Measurements from ENCODE around the gene CNN2.

The CNN2 gene

DNA sequence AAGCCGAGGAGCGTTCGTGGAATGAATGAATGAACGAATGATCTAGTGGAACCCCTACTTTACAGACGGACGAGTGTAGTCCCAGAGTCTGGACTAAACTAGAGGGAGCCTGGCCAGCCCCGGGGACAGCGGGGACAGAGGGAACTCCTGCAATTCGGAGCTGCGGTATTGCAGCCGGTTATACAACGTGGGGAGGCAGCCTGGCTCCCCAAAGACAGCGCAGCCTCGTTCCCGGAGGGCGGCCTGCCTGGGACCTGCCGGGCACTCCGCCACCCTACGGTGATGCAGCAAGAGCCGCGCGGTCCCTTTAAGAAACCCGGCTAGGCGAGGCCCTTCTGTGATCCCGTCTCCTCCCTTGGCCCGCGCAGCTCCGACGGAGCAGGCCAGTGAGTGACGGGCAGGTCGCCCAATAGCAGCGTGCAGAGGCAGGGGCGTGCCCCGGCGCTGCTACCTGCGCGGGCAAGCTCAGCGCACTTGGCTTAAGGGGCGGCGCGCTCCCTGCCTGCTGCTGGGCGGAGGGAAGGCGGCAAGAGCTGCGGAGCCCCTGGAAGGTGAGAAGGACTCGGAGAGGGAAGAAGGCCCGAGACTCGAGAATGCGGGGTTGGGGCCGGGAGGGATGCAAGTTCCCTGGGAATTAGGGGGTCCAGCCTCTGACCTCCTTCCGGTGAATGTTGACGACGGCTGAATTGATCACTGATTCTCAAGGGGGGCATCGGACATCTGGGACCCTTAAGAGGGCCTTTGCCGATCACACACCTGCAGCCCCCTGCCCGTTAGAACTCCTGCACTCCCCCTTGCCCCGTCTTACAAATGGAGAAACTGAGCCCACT lies 13.5 kb downstream of the CNN2 start, which contains the start of gene ABCA7:
Gene ABCA7 (plus strand): TSS at position 462 of the 830 bp plus-strand sequence. CDS start 1,255 bp downstream, outside the sequence.
- Mint-ChIP-seq H3K36me3 (peaks cover 49 to 59% of the 10 kb centered on the region in 2 donors), H3K9me3 (peaks cover 1 to 3% of the 10 kb centered on the region in 2 donors), H3K4me1 (peaks cover 40 to 70% of the 10 kb centered on the region in 2 donors), H3K27me3 (no peaks in the 10 kb centered on the region), H3K27ac (peak within 1 kb of the TSS; percentile 99), H3K4me3 (peak within 1 kb of the TSS; percentile 84 to 98)
- DNase-seq (peak; percentile 99), ATAC-seq (replicated peaks) (peak; percentile 82 to 84)

DNA sequence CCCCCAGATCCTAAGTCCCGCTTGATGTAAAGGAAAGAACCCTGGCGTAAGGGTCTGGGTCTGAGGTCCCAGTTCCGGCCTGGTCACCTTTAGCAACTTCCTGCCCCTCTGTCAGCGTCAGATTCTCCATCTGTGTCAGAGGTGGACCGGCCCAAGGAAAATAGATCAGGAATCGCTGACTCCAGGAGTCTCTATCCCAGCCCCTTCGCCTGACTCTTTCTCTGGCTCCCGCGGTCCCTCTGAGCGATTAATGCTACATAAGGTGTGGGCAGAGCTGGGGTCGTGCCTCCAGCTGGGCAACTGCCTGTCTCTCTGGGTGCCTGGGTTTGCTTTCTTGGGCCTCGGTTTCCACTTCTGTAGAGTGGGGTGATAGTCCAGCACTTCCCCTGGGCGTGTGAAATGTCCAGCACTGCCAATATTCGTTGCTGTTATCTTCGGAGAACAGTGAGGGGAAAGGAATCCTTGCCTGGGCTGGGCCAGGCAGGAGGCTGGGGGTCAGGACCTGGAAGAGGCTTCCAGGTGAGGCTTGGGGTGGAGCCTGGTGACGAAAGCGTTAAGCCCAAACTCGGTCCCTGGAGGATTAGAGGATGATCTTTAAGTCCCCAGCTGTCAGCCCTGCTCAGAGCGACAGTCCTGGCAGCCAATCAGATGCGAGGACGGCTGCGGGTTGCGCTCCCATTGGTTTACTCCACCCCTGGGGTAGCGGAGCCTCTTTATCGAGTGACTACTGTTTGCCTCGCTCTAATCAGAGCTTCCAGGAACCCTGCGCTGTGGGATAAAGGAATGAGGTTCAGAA lies 14.3 kb downstream of the CNN2 start:
- peak overlapping the region; percentile 99 for H3K27ac Mint-ChIP-seq
- H3K36me3 Mint-ChIP-seq, result peaks cover 45 to 57% of the 10 kb centered on the region in 2 donors
- peaks cover 36 to 63% of the 10 kb centered on the region in 2 donors for H3K4me1 Mint-ChIP-seq
- H3K27me3 Mint-ChIP-seq, result no peaks in the 10 kb centered on the region
- peak; percentile 92 for DNase-seq
- H3K9me3 Mint-ChIP-seq, result peaks cover 0 to 1% of the 10 kb centered on the region in 2 donors
- H3K4me3 Mint-ChIP-seq, result peak overlapping the region; percentile 84 to 98
- peak; percentile 60 to 62 for ATAC-seq (replicated peaks)

DNA sequence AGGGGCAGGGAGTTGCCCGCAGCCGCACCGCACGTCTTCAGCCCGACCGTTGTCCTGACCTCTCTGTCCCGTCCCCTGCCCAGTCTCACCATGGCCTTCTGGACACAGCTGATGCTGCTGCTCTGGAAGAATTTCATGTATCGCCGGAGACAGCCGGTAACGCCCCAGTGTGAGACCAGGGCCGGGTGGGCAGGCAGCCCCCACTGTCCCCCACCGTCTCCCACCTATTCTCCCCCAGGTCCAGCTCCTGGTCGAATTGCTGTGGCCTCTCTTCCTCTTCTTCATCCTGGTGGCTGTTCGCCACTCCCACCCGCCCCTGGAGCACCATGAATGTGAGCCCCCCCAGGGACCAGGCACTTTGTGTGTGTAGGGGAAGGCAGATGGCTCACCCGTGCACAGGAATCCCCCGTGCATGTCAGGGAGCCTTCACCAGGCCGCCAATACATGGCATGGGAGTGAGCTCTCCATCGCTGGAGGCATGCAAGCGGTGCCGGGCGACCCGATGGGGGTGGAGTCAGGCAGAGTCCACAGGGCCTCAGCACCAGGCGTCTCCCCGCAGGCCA lies 14.9 kb downstream of the CNN2 start:
- peaks cover 31 to 56% of the 10 kb centered on the region in 2 donors for H3K4me1 Mint-ChIP-seq
- peak overlapping the region; percentile 84 to 98 for H3K4me3 Mint-ChIP-seq
- no peaks in the 10 kb centered on the region for H3K27me3 Mint-ChIP-seq
- peaks cover 44 to 50% of the 10 kb centered on the region in 2 donors for H3K36me3 Mint-ChIP-seq
- H3K9me3 Mint-ChIP-seq, result peaks cover 0 to 1% of the 10 kb centered on the region in 2 donors
- ATAC-seq (replicated peaks) (no peak), DNase-seq (no peak)
- H3K27ac Mint-ChIP-seq, result no peak overlapping the region

DNA sequence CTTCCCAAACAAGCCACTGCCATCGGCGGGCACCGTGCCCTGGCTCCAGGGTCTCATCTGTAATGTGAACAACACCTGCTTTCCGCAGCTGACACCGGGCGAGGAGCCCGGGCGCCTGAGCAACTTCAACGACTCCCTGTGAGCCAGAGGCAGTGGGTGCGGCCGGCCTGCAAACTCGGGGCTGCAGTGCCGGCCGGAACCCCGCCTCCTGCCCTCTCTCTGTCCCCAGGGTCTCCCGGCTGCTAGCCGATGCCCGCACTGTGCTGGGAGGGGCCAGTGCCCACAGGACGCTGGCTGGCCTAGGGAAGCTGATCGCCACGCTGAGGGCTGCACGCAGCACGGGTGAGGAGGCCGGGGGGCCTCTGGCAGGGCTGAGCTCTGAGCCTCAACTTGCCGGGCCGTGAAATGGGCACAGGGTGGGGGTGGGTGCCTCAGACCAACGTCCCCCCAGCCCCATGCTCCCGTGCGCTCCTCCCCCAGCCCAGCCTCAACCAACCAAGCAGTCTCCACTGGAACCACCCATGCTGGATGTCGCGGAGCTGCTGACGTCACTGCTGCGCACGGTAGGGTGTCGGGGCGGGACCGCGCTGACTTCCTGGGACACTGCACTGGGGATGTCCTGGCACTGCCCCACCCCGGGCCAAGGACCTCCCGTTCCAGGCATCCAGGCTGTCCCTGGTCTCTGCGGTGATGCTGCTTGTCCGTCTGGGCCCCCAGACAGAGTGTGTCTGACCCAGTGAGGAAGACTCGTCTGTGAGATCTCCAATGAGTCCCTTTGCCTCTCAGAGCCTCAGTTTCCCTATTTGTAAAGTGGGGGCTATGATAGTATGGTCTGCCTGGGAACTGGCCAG lies 15.7 kb downstream of the CNN2 start:
- H3K4me3 Mint-ChIP-seq, result peak overlapping the region in 1 of 2 donors; percentile 56
- H3K27ac Mint-ChIP-seq, result peak overlapping the region; percentile 59
- DNase-seq, result no peak
- peaks cover 41 to 43% of the 10 kb centered on the region in 2 donors for H3K36me3 Mint-ChIP-seq
- ATAC-seq (replicated peaks), result no peak
- H3K9me3 Mint-ChIP-seq, result peaks cover 0 to 1% of the 10 kb centered on the region in 2 donors
- peaks cover 29 to 49% of the 10 kb centered on the region in 2 donors for H3K4me1 Mint-ChIP-seq
- no peaks in the 10 kb centered on the region for H3K27me3 Mint-ChIP-seq

DNA sequence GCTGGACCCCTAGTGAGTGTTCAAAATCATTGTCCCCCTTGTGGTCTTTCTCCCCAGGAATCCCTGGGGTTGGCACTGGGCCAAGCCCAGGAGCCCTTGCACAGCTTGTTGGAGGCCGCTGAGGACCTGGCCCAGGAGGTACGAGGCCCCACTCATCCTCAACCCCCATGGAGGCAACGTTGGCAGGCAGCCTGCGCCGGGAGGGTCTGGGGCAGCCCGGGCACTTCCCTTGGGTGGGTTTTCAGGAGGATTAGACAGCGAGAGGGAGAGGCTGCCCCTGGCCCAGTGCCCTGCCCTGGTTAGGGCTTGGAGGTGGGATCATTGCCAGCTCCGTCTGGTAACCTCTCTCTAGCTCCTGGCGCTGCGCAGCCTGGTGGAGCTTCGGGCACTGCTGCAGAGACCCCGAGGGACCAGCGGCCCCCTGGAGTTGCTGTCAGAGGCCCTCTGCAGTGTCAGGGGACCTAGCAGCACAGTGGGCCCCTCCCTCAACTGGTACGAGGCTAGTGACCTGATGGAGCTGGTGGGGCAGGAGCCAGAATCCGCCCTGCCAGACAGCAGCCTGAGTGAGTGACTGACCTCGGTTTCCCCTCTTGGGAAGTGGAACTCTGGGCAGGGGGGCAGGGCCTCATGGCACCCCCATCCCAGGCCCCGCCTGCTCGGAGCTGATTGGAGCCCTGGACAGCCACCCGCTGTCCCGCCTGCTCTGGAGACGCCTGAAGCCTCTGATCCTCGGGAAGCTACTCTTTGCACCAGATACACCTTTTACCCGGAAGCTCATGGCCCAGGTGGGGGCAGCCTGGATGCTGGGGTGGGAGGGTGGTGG lies 16.5 kb downstream of the CNN2 start:
- DNase-seq (no peak), ATAC-seq (replicated peaks) (no peak)
- H3K27me3 Mint-ChIP-seq, result no peaks in the 10 kb centered on the region
- peaks cover 24 to 41% of the 10 kb centered on the region in 2 donors for H3K4me1 Mint-ChIP-seq
- peaks cover 34 to 37% of the 10 kb centered on the region in 2 donors for H3K36me3 Mint-ChIP-seq
- H3K9me3 Mint-ChIP-seq, result no peaks in the 10 kb centered on the region
- H3K27ac Mint-ChIP-seq, result peak overlapping the region; percentile 59
- peak overlapping the region in 1 of 2 donors; percentile 56 for H3K4me3 Mint-ChIP-seq

DNA sequence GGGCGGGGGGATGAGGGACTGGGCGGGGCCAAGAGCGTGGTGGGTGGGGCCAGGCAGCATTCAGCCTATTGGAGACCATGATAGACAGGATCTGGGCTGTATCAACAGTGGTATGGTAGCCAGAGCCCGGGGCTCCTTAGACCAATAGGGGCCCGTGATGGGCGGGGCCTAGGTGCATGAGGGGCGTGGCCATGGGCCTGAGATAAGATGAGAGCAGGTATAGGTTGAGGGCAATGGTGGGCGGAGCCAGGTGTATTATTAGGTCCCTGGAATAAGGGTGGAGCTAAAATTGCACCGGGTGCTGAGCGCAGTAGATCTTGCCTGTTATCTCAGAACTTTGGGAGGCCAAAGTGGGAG lies 18.8 kb downstream of the CNN2 start:
- no peak overlapping the region for H3K27ac Mint-ChIP-seq
- H3K4me3 Mint-ChIP-seq, result no peak overlapping the region

DNA sequence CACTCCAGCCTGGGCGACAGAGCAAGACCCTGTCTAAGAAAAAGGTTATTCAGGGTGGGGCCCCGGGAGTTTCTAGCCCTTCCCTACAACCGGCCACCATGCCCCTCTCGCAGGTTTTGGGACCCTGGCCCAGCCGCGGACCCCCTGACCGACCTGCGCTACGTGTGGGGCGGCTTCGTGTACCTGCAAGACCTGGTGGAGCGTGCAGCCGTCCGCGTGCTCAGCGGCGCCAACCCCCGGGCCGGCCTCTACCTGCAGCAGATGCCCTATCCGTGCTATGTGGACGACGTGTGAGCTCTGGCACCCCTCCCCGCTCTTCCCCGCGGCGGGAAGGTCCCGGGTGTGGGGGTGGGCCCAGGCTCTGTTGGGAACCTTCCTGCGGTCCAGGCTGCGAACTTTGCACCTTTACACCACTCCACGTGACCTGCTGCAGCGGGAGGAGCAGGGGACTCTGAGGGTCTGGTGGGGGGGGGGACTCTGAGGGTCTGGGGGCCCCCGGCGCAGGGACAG lies 19.8 kb downstream of the CNN2 start:
- Mint-ChIP-seq H3K9me3 (no peaks in the 10 kb centered on the region), H3K4me3 (no peak overlapping the region), H3K4me1 (peaks cover 3 to 12% of the 10 kb centered on the region in 2 donors), H3K27ac (no peak overlapping the region), H3K36me3 (peaks cover 24 to 25% of the 10 kb centered on the region in 2 donors), H3K27me3 (no peaks in the 10 kb centered on the region)
- ATAC-seq (replicated peaks) (no peak), DNase-seq (no peak)

More for the DNA sequence above, 18.8 kb downstream of the CNN2 start:
- Mint-ChIP-seq H3K4me1 (peaks cover 5 to 18% of the 10 kb centered on the region in 2 donors), H3K36me3 (peaks cover 20 to 24% of the 10 kb centered on the region in 2 donors), H3K27me3 (no peaks in the 10 kb centered on the region), H3K9me3 (no peaks in the 10 kb centered on the region)
- DNase-seq (no peak), ATAC-seq (replicated peaks) (peak; percentile 54 to 63)

DNA sequence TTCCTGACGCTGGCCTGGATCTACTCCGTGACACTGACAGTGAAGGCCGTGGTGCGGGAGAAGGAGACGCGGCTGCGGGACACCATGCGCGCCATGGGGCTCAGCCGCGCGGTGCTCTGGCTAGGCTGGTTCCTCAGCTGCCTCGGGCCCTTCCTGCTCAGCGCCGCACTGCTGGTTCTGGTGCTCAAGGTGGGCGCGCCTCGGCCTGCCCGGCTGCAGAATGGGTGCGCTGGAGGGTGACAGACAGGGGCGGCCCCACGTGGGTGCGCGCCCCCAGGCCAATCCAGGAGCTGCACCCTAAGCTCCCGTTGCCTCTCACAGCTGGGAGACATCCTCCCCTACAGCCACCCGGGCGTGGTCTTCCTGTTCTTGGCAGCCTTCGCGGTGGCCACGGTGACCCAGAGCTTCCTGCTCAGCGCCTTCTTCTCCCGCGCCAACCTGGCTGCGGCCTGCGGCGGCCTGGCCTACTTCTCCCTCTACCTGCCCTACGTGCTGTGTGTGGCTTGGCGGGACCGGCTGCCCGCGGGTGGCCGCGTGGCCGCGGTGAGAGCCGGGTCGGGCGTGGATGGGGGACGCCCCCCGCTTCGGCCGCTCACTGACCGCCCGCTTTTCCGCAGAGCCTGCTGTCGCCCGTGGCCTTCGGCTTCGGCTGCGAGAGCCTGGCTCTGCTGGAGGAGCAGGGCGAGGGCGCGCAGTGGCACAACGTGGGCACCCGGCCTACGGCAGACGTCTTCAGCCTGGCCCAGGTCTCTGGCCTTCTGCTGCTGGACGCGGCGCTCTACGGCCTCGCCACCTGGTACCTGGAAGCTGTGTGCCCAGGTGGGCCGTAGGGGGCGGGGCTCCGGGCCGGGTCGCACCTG lies 20.7 kb downstream of the CNN2 start:
- Mint-ChIP-seq H3K27ac (no peak overlapping the region), H3K36me3 (peaks cover 31 to 32% of the 10 kb centered on the region in 2 donors), H3K27me3 (no peaks in the 10 kb centered on the region), H3K9me3 (no peaks in the 10 kb centered on the region), H3K4me1 (peaks cover 0 to 6% of the 10 kb centered on the region in 2 donors), H3K4me3 (no peak overlapping the region)
- DNase-seq, result no peak
- no peak for ATAC-seq (replicated peaks)

DNA sequence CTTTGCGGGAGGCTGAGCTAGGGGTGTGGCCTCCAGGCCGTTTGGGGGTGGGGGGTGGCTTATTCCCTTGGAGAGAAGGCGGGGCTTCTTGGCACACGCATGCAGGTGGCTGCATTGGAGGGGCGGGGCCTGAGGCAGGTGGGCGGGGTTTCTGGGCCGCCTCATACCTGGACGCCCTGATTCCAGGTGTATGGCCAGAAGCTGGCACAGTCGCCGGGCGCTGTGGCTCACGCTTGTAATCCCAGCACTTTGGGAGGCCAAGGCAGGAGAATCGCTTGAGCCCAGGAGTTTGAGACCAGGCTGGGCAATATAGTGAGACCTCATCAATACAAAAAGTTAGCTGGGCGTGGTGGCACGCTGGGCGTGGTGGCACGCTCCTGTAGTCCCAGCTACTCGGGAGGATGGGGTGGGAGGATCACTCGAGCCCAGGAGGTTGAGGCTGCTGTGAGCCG lies 21.3 kb downstream of the CNN2 start:
- Mint-ChIP-seq H3K4me1 (peaks cover 1 to 3% of the 10 kb centered on the region in 2 donors), H3K4me3 (no peak overlapping the region), H3K9me3 (no peaks in the 10 kb centered on the region), H3K27ac (no peak overlapping the region), H3K27me3 (no peaks in the 10 kb centered on the region), H3K36me3 (peaks cover 28 to 30% of the 10 kb centered on the region in 2 donors)
- ATAC-seq (replicated peaks) (no peak), DNase-seq (no peak)

DNA sequence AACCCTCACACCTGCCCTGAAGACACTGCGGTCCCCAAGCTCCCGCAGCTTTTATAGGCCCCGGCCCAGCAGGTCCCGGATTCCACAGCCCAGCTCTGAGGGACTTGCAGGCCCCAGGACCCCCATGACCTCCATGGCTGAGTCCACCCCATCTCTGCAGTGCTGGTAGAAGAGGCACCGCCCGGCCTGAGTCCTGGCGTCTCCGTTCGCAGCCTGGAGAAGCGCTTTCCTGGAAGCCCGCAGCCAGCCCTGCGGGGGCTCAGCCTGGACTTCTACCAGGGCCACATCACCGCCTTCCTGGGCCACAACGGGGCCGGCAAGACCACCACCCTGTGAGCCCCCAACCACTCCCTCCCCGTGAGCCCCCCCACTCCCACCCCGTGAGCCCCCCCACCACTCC lies 22.7 kb downstream of the CNN2 start:
- H3K9me3 Mint-ChIP-seq, result no peaks in the 10 kb centered on the region
- H3K4me3 Mint-ChIP-seq, result no peak overlapping the region
- ATAC-seq (replicated peaks) (no peak), DNase-seq (no peak)
- peaks cover 39 to 40% of the 10 kb centered on the region in 2 donors for H3K36me3 Mint-ChIP-seq
- H3K27ac Mint-ChIP-seq, result no peak overlapping the region
- peaks cover 2 to 8% of the 10 kb centered on the region in 2 donors for H3K4me1 Mint-ChIP-seq
- no peaks in the 10 kb centered on the region for H3K27me3 Mint-ChIP-seq

DNA sequence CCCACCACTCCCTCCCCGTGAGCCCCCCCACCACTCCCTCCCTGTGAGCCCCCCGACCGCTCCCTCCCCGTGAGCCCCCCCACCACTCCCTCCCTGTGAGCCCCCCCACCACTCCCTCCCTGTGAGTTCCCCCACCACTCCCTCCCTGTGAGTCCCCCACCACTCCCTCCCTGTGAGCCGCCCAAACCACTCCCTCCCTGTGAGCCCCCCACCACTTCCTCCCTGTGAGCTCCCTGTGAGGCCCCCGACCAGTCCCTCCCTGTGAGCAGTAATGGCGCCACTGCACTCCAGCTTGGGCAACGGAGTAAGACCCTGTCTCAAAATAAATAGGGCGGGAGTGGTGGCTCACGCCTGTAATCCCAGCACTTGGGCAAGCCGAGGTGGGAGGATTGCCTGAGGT lies 23.4 kb downstream of the CNN2 start:
- DNase-seq (no peak), ATAC-seq (replicated peaks) (no peak)
- H3K27me3 Mint-ChIP-seq, result no peaks in the 10 kb centered on the region
- H3K9me3 Mint-ChIP-seq, result no peaks in the 10 kb centered on the region
- no peak overlapping the region for H3K4me3 Mint-ChIP-seq
- H3K27ac Mint-ChIP-seq, result no peak overlapping the region
- peaks cover 39 to 40% of the 10 kb centered on the region in 2 donors for H3K36me3 Mint-ChIP-seq
- H3K4me1 Mint-ChIP-seq, result peaks cover 2 to 8% of the 10 kb centered on the region in 2 donors
